ENCODE data around the gene CYSTM1.

DNA sequence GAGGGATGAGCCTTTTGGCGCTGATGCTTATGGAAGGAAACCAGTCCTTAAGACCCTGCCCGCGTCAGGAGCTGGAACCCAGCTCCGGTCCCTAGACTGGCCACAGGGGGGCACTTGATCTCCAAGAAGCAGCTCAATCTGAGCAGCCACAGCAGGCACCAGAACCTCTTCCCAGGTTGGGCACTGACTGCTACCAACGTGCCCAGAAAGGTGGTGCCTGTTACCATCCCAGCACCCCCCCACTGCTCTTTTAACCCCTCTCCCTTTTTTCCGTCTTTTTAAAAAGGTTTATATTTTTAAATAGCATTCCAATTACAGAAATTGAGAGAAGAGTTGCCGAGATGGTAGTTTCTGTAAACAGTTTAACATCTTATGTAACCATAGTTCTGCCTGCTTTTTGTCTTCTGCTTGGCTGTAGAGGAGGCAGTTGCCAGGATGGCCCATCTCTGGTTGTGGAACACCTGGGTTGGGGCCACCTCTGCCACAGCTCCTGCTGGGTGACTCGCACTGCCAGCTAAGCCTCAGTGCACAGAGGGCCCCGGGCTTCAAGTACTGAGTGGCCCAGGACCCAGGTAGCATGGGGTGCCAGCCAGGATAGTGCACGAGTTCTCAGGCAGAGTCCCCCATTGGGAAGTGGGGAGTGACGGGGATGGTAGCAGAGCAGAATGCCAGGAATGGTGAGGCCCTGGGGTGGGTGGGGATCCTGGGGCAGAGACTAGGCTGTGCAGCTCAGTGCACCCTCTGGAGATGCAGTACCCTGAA, 65.1 kb downstream of the CYSTM1 start:
- TF ChIP-seq POLR2AphosphoS5 (IDR thresholded peaks at IDR 0.05; ENCODE audit: low read depth, low read length) (no peak), POLR2A (IDR thresholded peaks at IDR 0.05; ENCODE audit: low read depth, low read length) (no peak)
